Measurements from ENCODE around the gene TDRD9.
"Not testable (repeated sequence)": the region's sequence is repeated elsewhere in the genome, so short reads cannot be mapped to it uniquely, and the experiment has no call there.

TDRD9 gene

DNA sequence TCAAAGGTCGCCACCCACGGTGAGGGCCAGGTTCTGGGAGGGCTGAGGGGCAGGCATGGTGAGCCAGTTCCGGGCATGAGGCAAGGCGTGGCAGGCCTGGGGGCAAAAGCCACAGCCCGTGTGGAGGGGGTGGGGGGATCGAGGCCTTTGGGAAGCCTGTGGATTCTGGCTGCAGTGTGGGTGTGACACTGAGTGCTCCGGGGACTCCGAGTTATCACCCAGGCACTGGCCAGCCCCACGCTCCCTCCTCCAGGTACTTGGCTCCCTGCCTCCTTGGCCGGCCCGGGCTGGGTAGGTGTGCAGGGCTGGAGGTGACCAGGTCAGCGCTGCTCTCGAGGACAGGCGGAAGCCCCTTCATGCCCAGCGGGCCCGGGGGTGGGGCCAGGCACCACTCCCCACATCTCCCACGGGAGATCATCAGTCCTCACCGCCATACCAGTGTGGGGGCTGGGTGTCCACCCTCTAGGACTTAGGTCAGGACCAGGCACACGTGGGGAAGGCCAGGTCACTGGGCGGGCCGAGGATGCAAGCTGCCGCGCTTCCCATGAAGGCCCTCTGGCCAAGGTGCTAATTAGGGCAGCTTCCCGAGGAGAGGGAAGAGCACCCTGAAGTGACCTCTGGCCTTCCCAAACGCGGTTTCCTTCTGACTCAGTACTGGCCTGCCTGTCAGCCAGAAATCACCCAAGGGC is 34.1 kb upstream of the TDRD9 start:
- DNase-seq: no peak

DNA sequence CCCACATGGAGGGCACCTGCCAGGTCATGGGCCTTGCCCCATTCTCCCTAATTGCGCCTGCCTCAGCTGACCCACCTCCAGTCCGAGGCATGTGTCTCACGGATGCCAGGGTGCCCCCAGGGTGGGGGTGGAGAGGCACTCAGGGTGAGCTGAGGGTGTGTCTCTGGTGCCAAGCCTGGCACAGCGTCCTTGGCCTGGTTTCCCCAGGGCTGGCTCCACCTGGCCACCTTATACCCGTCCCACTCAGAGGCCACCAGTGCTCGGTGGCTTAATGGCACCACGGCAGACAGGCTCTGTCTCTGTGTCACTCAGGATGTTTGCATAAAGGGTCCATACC is 33.6 kb upstream of the TDRD9 start:
- DNase-seq: no peak

DNA sequence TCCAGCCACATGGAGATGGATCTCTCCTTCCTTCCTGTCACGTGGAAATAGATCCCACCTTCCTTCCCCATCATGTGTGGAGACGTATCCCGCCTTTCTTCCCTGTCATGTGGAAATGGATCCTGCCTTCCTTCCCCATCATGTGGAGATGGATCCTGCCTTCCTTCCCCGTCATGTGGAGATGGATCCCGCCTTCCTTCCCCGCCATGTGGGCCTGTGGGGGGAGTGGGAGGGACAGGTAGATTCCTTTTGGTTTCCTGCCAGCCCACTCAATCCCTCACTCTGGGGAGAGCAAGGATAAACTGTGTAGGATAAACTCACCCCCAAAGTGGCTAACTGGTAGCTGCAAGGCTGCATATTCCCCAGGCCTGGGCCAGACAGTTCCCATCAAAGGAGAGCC is 31.7 kb upstream of the TDRD9 start:
- no peak for DNase-seq

DNA sequence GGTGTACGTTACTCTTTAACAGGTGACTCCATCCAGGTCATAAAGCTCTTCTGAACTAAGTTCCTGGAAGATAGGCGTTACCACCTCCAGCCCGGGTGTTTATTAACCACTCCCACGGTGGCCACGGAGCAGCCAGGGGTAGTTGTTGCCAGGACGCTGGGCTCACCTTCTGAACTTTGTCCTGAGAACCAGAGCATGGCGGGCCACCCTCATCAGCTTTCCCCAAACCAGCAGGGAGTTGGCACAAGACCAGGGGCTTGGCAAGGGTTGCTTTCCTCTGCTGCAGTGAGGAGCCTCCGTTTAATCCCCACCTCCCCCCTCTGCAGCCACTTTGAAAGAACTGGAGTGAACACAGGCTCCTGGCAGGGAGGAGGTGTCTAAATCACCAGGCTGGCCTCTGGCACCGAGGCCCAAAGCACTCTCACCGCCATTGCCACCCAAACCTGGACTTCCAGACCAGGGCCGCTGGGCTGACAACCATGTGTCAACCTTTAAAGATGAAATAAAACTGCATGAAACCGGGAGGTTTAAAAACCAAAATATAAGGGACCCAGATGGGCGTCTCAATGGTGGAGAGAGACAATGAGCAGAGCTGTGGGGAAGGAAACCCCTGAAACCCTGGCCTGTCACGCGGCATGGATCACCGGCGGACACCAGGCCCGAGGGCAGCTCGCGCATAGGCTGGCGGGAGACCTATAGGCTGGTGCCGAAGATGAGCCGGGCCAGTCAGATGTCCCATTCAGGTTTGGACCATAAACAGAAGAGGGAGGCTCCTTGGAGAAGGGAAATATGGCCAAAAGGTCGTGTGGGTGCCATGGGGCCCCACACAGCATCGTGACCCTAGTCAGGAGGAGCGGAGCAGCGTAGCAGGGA is 30.9 kb upstream of the TDRD9 start:
- no peak for DNase-seq

DNA sequence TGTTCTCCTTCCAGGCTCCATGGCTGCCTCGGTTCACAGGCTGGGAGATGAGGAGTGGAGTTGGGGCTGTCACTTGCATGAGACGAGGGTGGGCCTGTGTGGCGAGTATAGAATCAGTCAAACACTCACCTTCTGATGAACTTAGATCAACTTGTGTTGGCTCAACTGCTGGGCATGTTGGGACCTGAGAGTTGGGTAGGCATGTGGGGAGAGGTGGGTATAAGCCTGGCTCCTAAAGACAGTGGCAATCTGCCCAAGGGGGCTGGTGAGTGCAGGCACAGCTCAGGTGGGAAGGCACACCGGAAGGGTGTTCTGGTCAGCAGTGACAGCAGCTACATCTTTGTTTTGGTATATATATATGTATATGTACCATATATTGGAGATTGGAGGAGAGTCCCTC is 30.1 kb upstream of the TDRD9 start:
- DNase-seq: no peak

DNA sequence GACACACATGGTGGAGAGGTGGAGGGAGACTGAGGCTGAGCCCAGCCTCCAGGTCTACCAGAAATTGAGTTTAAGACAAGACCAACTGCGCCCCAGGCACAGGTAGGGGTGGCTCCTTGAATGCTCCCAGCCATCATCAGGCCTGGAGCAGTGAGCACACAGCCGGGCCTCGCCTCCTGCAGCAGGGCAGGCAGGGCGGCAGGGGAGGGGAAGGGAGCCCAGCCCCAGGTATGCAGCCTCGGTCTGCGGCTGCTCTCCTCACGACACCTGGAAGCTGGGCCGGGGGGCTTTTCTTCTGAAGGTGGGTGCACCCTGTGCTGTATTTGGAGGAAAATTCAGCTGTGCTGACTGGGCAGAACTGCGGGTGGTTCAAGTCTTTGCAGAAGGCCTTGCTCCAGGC is 29.5 kb upstream of the TDRD9 start:
- no peak for DNase-seq

DNA sequence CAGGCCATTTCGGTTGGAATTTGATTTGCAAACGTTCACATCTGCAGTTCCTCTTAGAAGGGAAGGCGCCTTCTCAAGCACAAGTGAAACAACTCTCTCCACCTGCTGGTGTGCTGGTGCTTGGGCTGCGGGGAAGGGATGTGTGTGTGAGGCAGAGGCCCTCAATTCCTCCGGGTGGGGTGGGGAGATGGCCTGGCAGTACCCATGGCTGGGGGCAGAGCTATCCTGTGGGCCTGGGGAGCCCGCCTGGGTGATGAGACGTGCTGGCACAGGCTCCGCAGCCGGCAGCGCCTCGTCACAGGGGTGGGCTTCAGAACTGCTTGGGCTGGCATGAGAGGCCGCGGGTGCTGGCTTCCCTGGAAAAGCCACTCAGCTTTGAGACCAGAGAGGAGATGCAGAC is 28.9 kb upstream of the TDRD9 start:
- no peak for DNase-seq

DNA sequence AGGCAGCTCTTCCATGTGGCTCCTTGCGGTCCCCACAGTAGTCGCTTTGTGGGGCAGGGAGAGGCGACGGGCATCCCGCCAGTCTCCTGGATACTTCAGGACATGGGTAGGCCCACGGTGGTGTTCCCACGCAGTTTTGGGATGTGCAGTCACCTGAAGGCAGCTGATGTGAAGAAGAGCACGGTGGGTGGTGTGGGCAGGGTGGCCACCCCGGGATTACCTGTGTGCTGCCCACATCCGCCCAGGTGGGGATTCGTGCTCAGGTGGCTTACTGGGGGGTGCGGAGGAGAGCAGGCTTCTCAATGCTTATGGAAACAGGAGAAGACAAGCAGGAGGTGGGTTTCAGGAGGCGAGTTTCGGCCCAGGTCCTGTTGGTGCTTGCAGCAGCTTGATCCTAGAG is 28.4 kb upstream of the TDRD9 start:
- no peak for DNase-seq

DNA sequence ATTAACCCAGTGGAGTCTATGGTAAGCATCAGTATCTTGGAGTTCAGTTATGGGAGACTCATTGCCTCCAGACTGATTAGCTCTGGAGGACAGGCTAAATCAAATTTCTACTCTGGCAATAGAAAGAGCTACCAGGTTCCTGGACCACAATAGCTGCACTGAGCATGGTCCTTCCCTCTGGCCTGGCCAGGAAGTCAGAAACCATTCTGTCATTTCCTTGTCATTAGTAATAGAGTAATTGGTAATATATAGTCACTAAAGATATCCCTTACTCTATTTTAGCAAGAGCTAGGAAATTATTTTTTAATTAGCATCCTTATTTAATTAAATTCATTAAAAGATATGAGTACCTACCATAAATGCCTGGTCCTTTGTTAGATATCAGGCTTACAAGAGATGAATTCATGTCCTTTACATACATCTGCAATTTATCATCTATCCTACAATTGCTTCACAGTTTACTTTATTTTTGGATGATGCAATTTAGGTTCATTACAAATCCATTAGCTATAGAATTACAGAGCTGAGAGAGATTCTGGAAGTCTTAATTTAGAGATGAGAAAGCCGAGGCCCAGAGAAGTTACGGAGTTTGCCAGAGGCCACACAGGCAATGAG is 23.7 kb upstream of the TDRD9 start:
- DNase-seq: no peak

DNA sequence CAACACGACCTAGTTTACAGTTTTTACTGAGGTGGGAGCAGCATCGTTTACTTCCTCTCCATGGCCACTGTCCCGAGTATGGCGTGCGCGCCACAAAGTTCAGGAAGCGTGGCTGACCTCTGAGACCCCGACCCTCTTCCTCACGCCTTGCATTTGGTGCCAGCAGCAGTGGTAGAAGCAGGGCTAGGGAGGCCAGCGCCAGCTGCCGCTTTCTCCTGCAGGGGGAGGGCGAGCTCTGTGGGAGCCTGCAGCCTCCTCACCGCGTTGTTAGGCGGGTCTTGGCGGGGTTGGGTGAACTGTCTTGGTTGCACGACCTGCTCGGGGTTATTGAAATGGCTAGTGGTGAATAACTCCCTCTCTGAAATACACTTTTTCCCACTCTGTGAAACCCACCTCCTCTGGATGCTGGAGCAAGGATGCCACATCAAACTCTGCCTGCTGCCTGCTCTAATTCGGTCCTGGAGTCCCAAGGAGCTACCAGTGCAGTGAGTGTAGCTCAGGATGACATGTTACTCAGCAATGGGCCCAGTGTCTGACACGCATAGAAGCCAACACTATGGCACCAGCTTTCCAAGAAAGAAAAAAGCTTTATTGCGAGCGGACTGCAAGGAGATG is 22.3 kb upstream of the TDRD9 start:
- DNase-seq: no peak

DNA sequence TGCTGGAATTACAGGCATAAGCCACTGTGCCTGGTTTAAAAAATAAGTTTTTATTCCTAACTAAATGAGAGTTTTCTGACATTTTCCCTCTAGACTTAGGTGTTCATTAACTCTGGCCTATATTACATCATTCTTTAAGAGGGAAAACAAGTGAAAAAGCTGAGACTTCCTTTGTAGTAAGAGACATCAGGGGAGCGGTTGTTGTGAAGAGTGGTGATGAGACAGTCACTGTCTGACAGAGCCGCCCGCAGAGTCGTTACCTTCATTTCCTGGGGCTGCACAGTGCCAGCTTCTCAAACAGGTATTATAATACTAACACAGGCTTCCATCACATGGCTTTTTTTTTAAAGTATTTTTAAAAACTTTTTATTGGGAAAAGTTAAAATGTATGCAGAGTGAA is 19.7 kb upstream of the TDRD9 start:
- DNase-seq: peak in 1 of 5 donors; percentile 27

DNA sequence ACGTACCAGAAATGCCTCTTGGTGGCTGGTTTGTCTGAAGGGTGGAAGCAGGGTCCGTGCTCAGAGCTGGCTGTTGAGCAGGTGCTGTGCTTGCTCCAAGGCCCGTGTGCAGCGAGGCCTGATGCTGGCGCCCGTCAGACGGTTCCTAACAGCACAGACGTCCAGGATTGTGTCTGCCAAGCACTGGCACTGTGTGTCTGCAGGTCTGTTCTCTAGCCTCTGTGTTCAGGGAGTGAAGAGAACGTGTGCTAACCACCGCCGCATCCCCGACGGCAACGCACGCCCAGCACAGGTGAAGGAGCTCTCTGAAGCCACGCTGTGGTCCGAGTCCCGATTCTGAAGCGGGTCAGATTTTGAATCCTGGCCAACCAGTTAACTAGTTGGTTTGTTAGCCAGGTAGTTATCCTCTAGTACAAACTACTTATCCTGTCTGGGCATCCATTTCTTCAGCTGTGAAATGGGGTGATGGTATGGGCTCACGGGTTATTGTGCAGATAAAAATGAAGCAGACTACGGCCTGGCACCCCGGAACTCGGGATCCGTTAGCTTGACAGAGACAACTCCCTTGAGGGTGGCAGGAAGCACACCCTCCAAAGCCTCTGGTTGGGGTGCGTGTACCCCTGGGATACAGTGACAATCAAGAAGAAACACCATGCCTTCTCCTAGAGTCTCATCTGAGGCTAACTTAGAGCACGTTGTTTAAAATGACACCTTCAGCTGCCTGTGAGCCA is 18.6 kb upstream of the TDRD9 start:
- no peak for DNase-seq

DNA sequence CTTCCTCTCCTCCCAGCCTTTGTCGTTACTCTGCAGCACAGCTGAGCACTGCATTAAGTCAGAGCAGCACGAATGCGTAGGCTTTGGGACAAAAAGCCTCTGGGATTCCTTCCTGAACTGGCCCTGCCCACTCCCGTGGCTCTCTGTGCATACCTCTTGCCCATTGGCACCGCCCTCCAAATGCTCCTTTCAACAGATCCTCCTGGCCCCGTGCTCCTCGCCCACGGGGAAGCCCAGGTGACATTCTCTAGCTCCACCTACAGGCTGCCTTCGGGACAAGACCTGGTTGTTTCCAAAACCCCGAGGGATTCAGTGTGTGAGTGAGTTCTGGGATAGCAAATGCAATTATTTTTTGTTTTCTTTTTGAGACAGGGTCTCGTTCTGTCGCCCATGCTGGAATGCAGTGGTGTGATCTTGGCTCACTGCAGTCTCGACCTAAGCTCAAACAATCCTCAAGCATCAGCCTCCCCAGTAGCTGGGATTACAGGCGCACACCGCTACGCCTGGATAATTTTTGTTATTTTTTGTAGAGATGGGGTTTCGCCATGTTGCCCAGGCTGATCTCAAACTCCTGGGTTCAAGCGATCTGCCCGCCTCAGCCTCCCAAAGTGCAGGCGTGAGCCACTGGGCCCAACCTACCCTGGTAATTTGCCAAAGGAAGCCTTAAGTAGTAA is 17.9 kb upstream of the TDRD9 start:
- DNase-seq: peak; percentile 32 to 71 (median 57)

DNA sequence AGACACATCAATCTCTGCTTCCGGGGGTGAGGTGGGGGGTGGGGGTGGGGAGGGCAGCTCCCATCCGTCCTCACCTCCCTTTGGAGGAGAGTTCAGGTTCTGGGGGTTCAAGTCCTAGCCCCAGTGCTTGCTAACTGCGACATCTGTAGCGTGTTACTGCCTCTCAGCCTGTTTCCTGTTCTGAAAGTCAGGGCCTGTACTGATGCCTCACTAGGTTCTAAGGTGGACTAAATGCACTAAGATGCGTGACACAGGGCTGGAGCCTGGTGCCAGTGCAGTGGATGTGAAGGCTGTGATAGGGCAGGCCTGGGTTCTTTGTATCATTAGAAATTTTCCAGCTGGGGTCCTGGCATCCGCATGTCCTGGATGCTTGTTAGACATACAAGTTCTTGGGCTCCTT is 17.3 kb upstream of the TDRD9 start:
- no peak for DNase-seq

DNA sequence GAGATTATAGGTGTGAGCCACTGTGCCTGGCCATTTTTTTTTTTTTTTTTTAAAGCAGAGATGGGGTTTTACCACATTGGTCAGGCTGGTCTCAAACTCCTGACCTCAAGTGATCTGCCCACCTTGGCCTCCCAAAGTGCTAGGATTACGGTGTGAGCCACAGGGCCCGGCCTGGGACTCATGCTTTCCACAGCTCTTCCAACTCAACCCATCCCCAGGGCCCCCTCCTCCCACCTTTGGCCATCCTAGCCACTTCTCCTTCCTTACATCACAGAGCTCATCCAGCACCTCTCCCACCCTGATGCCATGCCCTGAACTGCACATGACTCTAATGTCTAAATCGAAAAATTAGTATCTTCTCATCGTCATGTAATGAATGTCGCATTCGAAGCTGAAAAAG is 12.6 kb upstream of the TDRD9 start:
- DNase-seq: no peak

DNA sequence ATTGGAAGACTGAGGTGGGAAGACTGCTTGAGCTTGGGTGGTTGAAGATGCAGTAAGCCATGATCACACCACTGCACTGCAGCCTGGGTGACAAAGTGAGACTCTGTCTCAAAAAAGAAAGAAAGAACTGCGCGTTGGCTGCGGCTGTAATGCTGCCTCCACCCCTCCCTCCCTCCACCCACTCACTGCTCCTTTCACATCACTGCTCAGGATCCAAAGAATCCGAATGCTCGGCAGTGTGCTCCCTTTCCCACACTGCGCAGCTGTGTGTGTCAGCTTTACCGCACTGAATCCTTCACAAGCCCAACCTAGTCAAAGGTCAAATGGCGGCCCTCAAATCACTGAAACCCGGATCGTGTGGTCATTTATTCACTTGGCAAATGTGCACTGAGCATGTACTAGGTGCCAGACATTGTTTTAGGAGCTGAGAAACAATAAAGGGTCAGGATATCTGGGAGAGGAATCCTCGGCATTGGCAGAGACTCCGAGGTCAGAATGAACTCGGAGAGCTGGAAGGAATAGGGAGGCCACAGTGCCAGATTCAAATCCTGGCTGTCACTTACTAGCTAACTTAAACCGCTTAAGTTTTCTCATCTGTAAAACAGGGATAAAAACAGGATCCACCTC is 11.5 kb upstream of the TDRD9 start:
- DNase-seq: no peak

DNA sequence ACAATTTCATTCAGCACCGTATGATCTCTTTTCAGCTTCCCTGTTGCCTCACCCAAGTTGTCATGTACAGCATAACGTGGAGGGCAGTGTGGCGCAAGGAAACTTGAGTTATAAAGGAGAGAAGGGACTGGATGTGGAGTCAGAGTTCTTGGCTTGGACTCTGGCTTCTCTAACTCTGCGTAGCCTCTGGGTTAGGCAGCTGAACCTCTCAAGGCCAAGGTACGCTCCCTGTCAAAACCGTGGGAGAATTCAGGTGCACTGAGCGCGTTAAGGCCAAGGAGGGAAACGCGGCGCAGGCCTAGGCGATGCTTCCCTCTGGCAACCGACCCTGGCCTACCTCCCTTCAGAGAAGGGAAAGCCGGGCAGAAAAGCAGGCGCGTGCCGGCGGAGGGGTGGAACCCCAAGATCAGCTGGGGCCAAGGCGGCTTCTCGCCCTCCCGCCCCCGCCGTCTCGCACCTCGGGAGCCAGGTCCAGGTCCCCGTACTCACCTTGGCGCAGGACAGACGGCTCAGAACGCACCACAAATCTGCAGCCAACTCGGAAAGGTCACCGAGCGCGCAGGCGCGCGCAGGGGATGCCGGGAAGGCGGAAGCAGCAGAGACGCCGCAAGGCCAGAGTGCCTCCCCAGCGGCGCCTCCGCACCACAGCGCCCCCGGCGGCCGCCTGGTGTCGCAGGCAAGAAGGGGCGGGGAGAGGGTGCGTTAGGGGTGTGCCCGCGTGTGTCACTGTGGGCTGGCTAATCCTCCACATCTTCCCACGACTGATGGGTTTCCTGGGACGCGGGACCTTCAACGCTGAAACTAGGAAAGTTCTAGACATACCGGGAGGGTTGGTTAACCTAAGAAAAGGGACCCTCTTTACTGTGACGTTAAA is 7.0 kb upstream of the TDRD9 start:
- peak; percentile 91 to 95 (median 91) for DNase-seq

DNA sequence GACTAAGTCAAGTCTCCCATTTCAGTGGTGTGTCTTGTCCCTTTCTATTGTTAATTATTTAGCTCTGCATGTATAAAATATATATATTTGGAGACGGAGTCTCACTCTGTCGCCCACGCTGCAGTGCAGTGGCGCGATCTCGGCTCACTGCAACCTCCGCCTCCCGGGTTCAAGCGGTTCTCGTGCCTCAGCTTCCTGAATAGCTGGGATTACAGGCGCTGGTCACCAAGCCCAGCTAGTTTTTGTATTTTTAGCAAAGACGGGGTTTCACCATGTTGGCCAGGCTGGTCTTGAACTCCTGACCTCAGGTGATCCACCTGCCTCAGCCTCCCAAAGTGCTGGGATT is 6.4 kb upstream of the TDRD9 start:
- not testable (repeated sequence) for DNase-seq

DNA sequence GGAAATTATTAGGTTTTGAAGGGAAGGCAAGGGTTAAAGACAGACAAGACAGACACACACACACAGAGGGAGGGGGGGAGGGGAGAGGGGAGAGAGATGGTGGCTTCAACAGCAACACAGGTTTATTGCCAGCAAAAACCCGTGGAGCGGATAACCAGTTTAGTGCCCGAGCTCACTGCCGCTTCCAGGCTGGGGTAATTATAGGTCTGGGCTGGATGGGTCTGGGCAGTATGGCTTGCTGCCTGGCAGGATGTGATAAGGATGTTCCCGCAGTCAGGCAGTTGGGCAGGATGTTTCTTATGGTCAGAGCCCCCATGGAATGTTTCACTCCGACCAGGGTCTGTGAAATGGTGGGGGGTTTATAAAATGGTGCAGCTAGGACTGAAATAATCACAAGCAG is 4.4 kb upstream of the TDRD9 start:
- no peak for DNase-seq

DNA sequence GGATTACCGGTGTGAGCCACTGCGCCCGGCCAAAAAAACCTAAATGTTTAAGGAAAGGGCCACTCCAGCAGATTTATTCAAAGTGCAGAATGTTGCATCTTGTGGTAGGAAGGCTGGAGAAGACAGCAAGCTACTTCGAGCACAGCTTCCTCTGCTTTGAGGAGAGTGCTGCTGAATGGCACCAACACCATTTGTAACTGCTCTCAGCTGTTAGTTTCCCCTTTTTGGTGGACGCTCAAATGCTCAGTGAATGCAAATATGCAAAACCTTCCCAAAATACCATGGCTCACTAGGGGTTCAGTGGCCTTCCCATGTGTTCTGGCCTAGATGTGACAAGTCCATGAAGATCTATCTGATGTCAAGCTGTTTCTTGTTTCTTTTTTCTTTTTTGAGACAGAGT is 2.9 kb upstream of the TDRD9 start:
- DNase-seq: no peak

DNA sequence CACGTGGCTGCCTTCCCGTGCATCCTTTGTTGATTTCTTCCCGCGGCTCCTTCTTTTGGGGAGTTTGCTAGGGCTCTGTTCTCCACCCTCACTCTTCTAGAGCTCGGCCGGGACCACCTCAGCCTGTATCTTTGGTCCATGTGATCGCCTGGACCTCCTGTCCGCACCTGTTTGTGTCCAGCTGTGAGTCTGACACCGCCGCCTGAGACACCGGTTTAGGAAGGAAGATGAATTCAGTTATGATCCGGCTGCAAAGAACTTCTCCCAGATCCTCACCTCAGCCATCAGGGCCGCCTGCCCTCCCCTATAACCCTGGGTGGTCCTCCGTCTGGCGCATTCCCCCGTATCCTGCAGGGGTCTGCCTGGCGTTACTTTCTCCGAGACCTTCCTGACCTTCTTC is 690 bp upstream of the TDRD9 start:
- no peak for DNase-seq

Data from T-helper 1 cell (primary cell).